Testis (tissue), 3 donors: ENCODE measurements around the gene FA2H. TPM values are rescaled to one million over a fixed set of nuclear protein-coding genes. Genes with fewer than 3 reads are reported as not detected.
A peak's percentile ranks its signal among the peaks of the same experiment; 100 is the strongest.

ENCODE experiments used
- DNase-seq: peaks from one replicate; pipeline ENCODE4 v3.0.0-alpha.2; 2019
- H3K27ac ChIP-seq, 2 donors: fragments of 200-600 bp; sonication (generic); one replicate each; pipeline ENCODE4 v1.5.1; 2019
- H3K27me3 ChIP-seq: fragments of 200-600 bp; sonication (generic); one replicate; pipeline ENCODE4 v1.5.1; 2019
- H3K36me3 ChIP-seq: fragments of 200-600 bp; sonication (generic); one replicate; pipeline ENCODE4 v1.5.1; 2017; ENCODE audit warnings: low read depth; ENCODE audit errors: missing control alignments
- H3K4me1 ChIP-seq: fragments of 200-600 bp; sonication (generic); one replicate; pipeline ENCODE4 v1.5.1; 2019
- H3K4me3 ChIP-seq, 2 donors: fragments of 200-600 bp; sonication (generic); one replicate each; pipeline ENCODE4 v1.5.1; 2017 to 2019
- H3K9me3 ChIP-seq: fragments of 200-600 bp; sonication (generic); one replicate; pipeline ENCODE4 v1.5.1; 2017
- CTCF ChIP-seq, 3 experiments: fragments of 450-650 bp in 2 of 3; fragments of 200-600 bp in 1 of 3; sonication (generic) in 1 of 3; IDR thresholded peaks; one replicate each; pipeline ENCODE4 v1.5.1; 2016 to 2019; ENCODE audit warnings: antibody characterized with exemption in 3 of 3, mild to moderate bottlenecking in 2 of 3, moderate library complexity in 1 of 3
- POLR2A ChIP-seq: fragments of 450-650 bp; IDR thresholded peaks from one replicate; pipeline ENCODE4 v1.6.1; 2017; ENCODE audit warnings: antibody characterized with exemption, mild to moderate bottlenecking, moderate library complexity
- WGBS, 2 donors: methylation state at CpG; one replicate each; pipeline ENCODE4 v1.1.5; 2018; 5-methylcytosine and 5-hydroxymethylcytosine counted together
- intact Hi-C: fragments of 100-400 bp; cut with DNase I; formaldehyde crosslinking; loops from one replicate; pipeline ENCODE4 v1.15.1; 2023; ENCODE audit warnings: low total_unique reads
- polyA plus RNA-seq: library from polyadenylated mRNA; stranded (reverse); fragments of 350-450 nt; fragmentation: Illumina TruSeq; extraction: RNeasy Lipid Tissue Mini Kit (QIAGEN cat#74804); gene quantifications from one replicate; pipeline ENCODE4 v1.2.3, GENCODE V29; 2014; ENCODE audit warnings: low read depth, low replicate concordance; ENCODE audit not compliant: insufficient read depth
- total RNA-seq, 2 donors: library from RNA; depleted of rRNA; stranded (reverse); fragments of >200 nt; gene quantifications; one replicate each; pipeline ENCODE4 v1.2.3, GENCODE V29; 2016

FA2H gene
- total and polyA plus RNA-seq, 3 donors from 2014 or later, result 3.0 to 7.8 (median 5.9) TPM

- Histone ChIP-seq H3K36me3 (no peaks in the 10 kb centered on the region), H3K4me1 (no peaks in the 10 kb centered on the region), H3K9me3 (no peaks in the 10 kb centered on the region), H3K27me3 (no peaks in the 10 kb centered on the region), H3K4me3 (no peak overlapping the region), H3K27ac (no peak overlapping the region)
- TF ChIP-seq POLR2A, result no peak
- no peak for TF ChIP-seq CTCF (IDR thresholded peaks at IDR 0.05)
- DNase-seq, result no peak
- 73 to 81% methylated on average over 4 to 5 of the region's 5 CpGs for WGBS, 2 donors
- intact Hi-C loops, result no loop called here
Measured at GRCh38 chr16:74752756-74753155, 21.9 kb downstream of the FA2H start.

GRCh38 chr16:74752258-74752657, 22.4 kb downstream of the FA2H start:
- TF ChIP-seq CTCF (IDR thresholded peaks at IDR 0.05), result no peak
- TF ChIP-seq POLR2A, result no peak
- 88 to 91% methylated on average over 2 of the region's 2 CpGs for WGBS, 2 donors
- DNase-seq, result no peak
- no peaks in the 10 kb centered on the region for H3K36me3 ChIP-seq
- H3K27ac ChIP-seq, result no peak overlapping the region
- no peaks in the 10 kb centered on the region for H3K27me3 ChIP-seq
- no peaks in the 10 kb centered on the region for H3K4me1 ChIP-seq
- H3K4me3 ChIP-seq, result no peak overlapping the region
- no peaks in the 10 kb centered on the region for H3K9me3 ChIP-seq
- intact Hi-C loops, result no loop called here

- 87 to 88% methylated on average over 5 of the region's 5 CpGs for whole genome bisulfite sequencing, 2 donors
- H3K27me3 ChIP-seq, result no peaks in the 10 kb centered on the region
- no peak overlapping the region for H3K4me3 ChIP-seq
- no peak overlapping the region for H3K27ac ChIP-seq
- no peaks in the 10 kb centered on the region for H3K4me1 ChIP-seq
- TF ChIP-seq POLR2A (no peak), CTCF (IDR thresholded peaks at IDR 0.05) (no peak)
- no peaks in the 10 kb centered on the region for H3K9me3 ChIP-seq
- no peak for DNase-seq
- intact Hi-C loops, result no loop called here
- no peaks in the 10 kb centered on the region for H3K36me3 ChIP-seq
Measured at GRCh38 chr16:74751658-74752057, 23.0 kb downstream of the FA2H start.

GRCh38 chr16:74749291-74750055, 25.1 kb downstream of the FA2H start:
- no peak overlapping the region for H3K27ac ChIP-seq
- no peak for TF ChIP-seq POLR2A
- no peak for TF ChIP-seq CTCF (IDR thresholded peaks at IDR 0.05)
- WGBS, 2 donors, result 36 to 49% methylated on average over 15 to 20 of the region's 20 CpGs
- no peak for DNase-seq
- intact Hi-C loops, result no loop called here
- H3K9me3 ChIP-seq, result no peaks in the 10 kb centered on the region
- no peaks in the 10 kb centered on the region for H3K36me3 ChIP-seq
- no peaks in the 10 kb centered on the region for H3K27me3 ChIP-seq
- no peaks in the 10 kb centered on the region for H3K4me1 ChIP-seq
- H3K4me3 ChIP-seq, result peak overlapping the region; percentile 18 to 21

GRCh38 chr16:74748616-74749026, 26.0 kb downstream of the FA2H start:
- H3K27me3 ChIP-seq, result no peaks in the 10 kb centered on the region
- no peaks in the 10 kb centered on the region for H3K36me3 ChIP-seq
- H3K4me1 ChIP-seq, result peaks cover under 1% of the 10 kb centered on the region
- intact Hi-C loops, result no loop called here
- peak overlapping the region; percentile 18 to 21 for H3K4me3 ChIP-seq
- no peaks in the 10 kb centered on the region for H3K9me3 ChIP-seq
- no peak for DNase-seq
- TF ChIP-seq POLR2A, result no peak
- TF ChIP-seq CTCF (IDR thresholded peaks at IDR 0.05), result no peak
- H3K27ac ChIP-seq, result no peak overlapping the region
- WGBS, 2 donors, result 64 to 74% methylated on average over 16 to 19 of the region's 19 CpGs
